RWPE2 (cell line): Measurements from ENCODE around the gene SDF2L1.
A peak's percentile ranks its signal among the peaks of the same experiment; 100 is the strongest.
"Not testable (repeated sequence)": the region's sequence is repeated elsewhere in the genome, so short reads cannot be mapped to it uniquely, and the experiment has no call there.

Experiments
- ATAC-seq: fragments of 200-7000 bp; cut with Tn5 transposase; 3 replicates; pipeline ENCODE4 v1.9.1; 2021; ENCODE audit warnings: low read depth
- DNase-seq: peaks from one replicate; pipeline ENCODE4 v3.0.0-alpha.2; 2020; ENCODE audit warnings: low spot score
- H3K27ac ChIP-seq: fragments of 450-650 bp; 2 replicates; pipeline ENCODE4 v1.5.1; 2017; ENCODE audit warnings: mild to moderate bottlenecking; ENCODE audit not compliant: poor library complexity, severe bottlenecking
- H3K27me3 ChIP-seq: fragments of 250-450 bp; sonication (Bioruptor Pico); 2 replicates; pipeline ENCODE4 v1.5.1; 2021; ENCODE audit warnings: mild to moderate bottlenecking, moderate library complexity; ENCODE audit not compliant: insufficient read depth, poor library complexity, severe bottlenecking
- H3K36me3 ChIP-seq: fragments of 250-450 bp; sonication (Bioruptor Pico); 2 replicates; pipeline ENCODE4 v1.5.1; 2020; ENCODE audit warnings: low read depth, mild to moderate bottlenecking, moderate library complexity
- H3K4me1 ChIP-seq: fragments of 250-450 bp; sonication (Bioruptor Pico); 2 replicates; pipeline ENCODE4 v1.5.1; 2021; ENCODE audit warnings: mild to moderate bottlenecking, moderate library complexity; ENCODE audit not compliant: insufficient read depth, poor library complexity, severe bottlenecking
- H3K4me3 ChIP-seq: fragments of 250-450 bp; sonication (Bioruptor Pico); 2 replicates; pipeline ENCODE4 v1.5.1; 2021; ENCODE audit warnings: mild to moderate bottlenecking, moderate library complexity; ENCODE audit not compliant: severe bottlenecking
- H3K9me3 ChIP-seq: fragments of 250-450 bp; sonication (Bioruptor Pico); 2 replicates; pipeline ENCODE4 v1.5.1; 2021; ENCODE audit warnings: mild to moderate bottlenecking, moderate library complexity; ENCODE audit not compliant: severe bottlenecking
- CTCF ChIP-seq: fragments of 450-650 bp; IDR thresholded peaks from one replicate; pipeline ENCODE4 v1.5.1; 2017; ENCODE audit warnings: mild to moderate bottlenecking, moderate library complexity; ENCODE audit not compliant: poor library complexity, severe bottlenecking

The SDF2L1 gene

GRCh38 chr22:21641417-21641788 lies 699 bp upstream of the SDF2L1 start:
- peak overlapping the region; percentile 63 for H3K27ac ChIP-seq
- TF ChIP-seq CTCF, result peak; percentile 82
- peak overlapping the region; percentile 79 for H3K4me3 ChIP-seq
- no peaks in the 10 kb centered on the region for H3K4me1 ChIP-seq
- H3K27me3 ChIP-seq, result no peaks in the 10 kb centered on the region
- DNase-seq, result no peak
- no peaks in the 10 kb centered on the region for H3K9me3 ChIP-seq
- peak; percentile 33 for ATAC-seq
- H3K36me3 ChIP-seq, result peaks cover 29% of the 10 kb centered on the region

- peak; percentile 75 for TF ChIP-seq CTCF
- Histone ChIP-seq H3K27me3 (no peaks in the 10 kb centered on the region), H3K27ac (peak overlapping the region; percentile 63), H3K9me3 (no peaks in the 10 kb centered on the region), H3K36me3 (peaks cover 41% of the 10 kb centered on the region), H3K4me3 (peak overlapping the region; percentile 79), H3K4me1 (no peaks in the 10 kb centered on the region)
- peak; percentile 14 for ATAC-seq
- DNase-seq, result no peak
These were observed 714 bp downstream of the SDF2L1 start for GRCh38 chr22:21642584-21643448.

- H3K4me3 ChIP-seq, result peak overlapping the region; percentile 79
- TF ChIP-seq CTCF, result no peak
- DNase-seq (no peak), ATAC-seq (no peak)
- peaks cover 44% of the 10 kb centered on the region for H3K36me3 ChIP-seq
- peak overlapping the region; percentile 63 for H3K27ac ChIP-seq
- H3K9me3 ChIP-seq, result no peaks in the 10 kb centered on the region
- H3K27me3 ChIP-seq, result no peaks in the 10 kb centered on the region
- no peaks in the 10 kb centered on the region for H3K4me1 ChIP-seq
These were observed 1.6 kb downstream of the SDF2L1 start for GRCh38 chr22:21643533-21644357.

GRCh38 chr22:21645513-21645912 lies 3.4 kb downstream of the SDF2L1 start:
- not testable (repeated sequence) for H3K4me1 ChIP-seq, ATAC-seq, H3K27me3 ChIP-seq, DNase-seq, H3K27ac ChIP-seq, H3K9me3 ChIP-seq, H3K4me3 ChIP-seq
- peaks cover 58% of the 10 kb centered on the region for H3K36me3 ChIP-seq
